Parathyroid adenoma (tissue), 2 donors: ENCODE measurements around the gene BCL11B.

ENCODE experiments used
- H2AFZ ChIP-seq: fragments of 300-600 bp; sonication (generic); one replicate; pipeline ENCODE4 v1.7.0; 2017; ENCODE audit warnings: antibody characterized with exemption, mild to moderate bottlenecking
- H3K27ac ChIP-seq: fragments of 300-600 bp; sonication (generic); one replicate; pipeline ENCODE4 v1.7.0; 2017
- H3K27me3 ChIP-seq: fragments of 300-600 bp; sonication (generic); one replicate; pipeline ENCODE4 v1.7.0; 2017; ENCODE audit warnings: low read length; ENCODE audit not compliant: control insufficient read depth, insufficient read depth
- H3K36me3 ChIP-seq: fragments of 300-600 bp; sonication (generic); one replicate; pipeline ENCODE4 v1.7.0; 2017; ENCODE audit warnings: low read length; ENCODE audit not compliant: control insufficient read depth, insufficient read depth
- H3K4me1 ChIP-seq: fragments of 300-600 bp; sonication (generic); one replicate; pipeline ENCODE4 v1.7.0; 2017; ENCODE audit warnings: control low read depth
- H3K4me2 ChIP-seq: fragments of 300-600 bp; sonication (generic); one replicate; pipeline ENCODE4 v1.7.0; 2017; ENCODE audit warnings: low read length
- H3K4me3 ChIP-seq: fragments of 300-600 bp; sonication (generic); one replicate; pipeline ENCODE4 v1.7.0; 2017; ENCODE audit warnings: low read depth, low read length
- H3K79me2 ChIP-seq: fragments of 300-600 bp; sonication (generic); one replicate; pipeline ENCODE4 v1.7.0; 2017; ENCODE audit warnings: control low read depth
- H3K9ac ChIP-seq: fragments of 300-600 bp; sonication (generic); one replicate; pipeline ENCODE4 v1.7.0; 2017; ENCODE audit warnings: mild to moderate bottlenecking
- H3K9me3 ChIP-seq: fragments of 300-600 bp; sonication (generic); one replicate; pipeline ENCODE4 v1.7.0; 2017; ENCODE audit warnings: low read length; ENCODE audit not compliant: control insufficient read depth
- TF ChIP-seq, protein P1 (sequence below): fragments of 300-600 bp; sonication (generic); IDR thresholded peaks from one replicate; pipeline ENCODE4 v1.7.0; 2017; ENCODE audit warnings: antibody characterized with exemption, mild to moderate bottlenecking
- donor health status: primary hyperparathyroidism.

Gene BCL11B

GRCh38 chr14:99245564-99246511, 26.2 kb downstream of the BCL11B start:
- H3K4me3 ChIP-seq = no peak overlapping the region
- H3K27ac ChIP-seq = no peak overlapping the region
- H3K9ac ChIP-seq = no peak overlapping the region
- H3K27me3 ChIP-seq = no peaks in the 10 kb centered on the region
- no peak overlapping the region for H3K4me2 ChIP-seq
- H3K4me1 ChIP-seq = no peaks in the 10 kb centered on the region
- H3K79me2 ChIP-seq = no peaks in the 10 kb centered on the region
- no peaks in the 10 kb centered on the region for H3K36me3 ChIP-seq
- TF ChIP-seq, protein P1, sequence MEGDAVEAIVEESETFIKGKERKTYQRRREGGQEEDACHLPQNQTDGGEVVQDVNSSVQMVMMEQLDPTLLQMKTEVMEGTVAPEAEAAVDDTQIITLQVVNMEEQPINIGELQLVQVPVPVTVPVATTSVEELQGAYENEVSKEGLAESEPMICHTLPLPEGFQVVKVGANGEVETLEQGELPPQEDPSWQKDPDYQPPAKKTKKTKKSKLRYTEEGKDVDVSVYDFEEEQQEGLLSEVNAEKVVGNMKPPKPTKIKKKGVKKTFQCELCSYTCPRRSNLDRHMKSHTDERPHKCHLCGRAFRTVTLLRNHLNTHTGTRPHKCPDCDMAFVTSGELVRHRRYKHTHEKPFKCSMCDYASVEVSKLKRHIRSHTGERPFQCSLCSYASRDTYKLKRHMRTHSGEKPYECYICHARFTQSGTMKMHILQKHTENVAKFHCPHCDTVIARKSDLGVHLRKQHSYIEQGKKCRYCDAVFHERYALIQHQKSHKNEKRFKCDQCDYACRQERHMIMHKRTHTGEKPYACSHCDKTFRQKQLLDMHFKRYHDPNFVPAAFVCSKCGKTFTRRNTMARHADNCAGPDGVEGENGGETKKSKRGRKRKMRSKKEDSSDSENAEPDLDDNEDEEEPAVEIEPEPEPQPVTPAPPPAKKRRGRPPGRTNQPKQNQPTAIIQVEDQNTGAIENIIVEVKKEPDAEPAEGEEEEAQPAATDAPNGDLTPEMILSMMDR = no peak
- H2AFZ ChIP-seq = no peak overlapping the region
- H3K9me3 ChIP-seq = no peaks in the 10 kb centered on the region

DNA sequence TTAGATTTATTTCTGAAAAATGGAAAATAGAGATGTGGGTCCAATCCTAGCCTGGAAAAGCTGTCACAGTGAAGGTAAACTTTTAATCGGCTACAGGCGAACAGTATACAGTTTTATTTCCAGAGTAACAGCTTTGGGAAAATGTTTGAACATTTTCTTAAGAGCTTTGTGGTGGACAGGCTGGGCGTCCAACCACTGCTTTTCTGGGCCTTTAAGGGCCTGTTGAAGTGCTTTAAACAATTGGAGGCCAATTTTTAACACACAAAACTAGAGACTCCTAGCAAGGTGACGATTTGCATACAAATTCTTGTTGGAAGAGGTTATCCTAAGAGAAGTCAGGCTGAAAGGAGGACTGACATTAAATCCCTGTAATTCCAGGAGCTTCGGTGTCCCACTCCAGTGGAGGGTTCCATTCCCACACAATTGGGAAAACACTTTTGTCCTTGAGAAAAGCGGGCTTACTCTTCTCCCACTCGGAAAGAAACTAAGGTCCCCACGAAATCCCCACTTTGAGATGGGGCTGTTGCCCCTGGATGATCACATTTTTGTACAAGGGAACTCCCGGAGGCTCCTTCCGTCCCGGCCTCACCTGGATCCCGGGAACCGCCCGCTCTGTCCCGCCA, 26.9 kb downstream of the BCL11B start:
- Histone ChIP-seq H3K36me3 (no peaks in the 10 kb centered on the region), H3K79me2 (no peaks in the 10 kb centered on the region), H3K4me2 (no peak overlapping the region), H2AFZ (no peak overlapping the region), H3K9ac (no peak overlapping the region), H3K27ac (no peak overlapping the region), H3K27me3 (no peaks in the 10 kb centered on the region), H3K4me1 (no peaks in the 10 kb centered on the region), H3K4me3 (no peak overlapping the region), H3K9me3 (no peaks in the 10 kb centered on the region)
- TF ChIP-seq, protein P1 = no peak

DNA sequence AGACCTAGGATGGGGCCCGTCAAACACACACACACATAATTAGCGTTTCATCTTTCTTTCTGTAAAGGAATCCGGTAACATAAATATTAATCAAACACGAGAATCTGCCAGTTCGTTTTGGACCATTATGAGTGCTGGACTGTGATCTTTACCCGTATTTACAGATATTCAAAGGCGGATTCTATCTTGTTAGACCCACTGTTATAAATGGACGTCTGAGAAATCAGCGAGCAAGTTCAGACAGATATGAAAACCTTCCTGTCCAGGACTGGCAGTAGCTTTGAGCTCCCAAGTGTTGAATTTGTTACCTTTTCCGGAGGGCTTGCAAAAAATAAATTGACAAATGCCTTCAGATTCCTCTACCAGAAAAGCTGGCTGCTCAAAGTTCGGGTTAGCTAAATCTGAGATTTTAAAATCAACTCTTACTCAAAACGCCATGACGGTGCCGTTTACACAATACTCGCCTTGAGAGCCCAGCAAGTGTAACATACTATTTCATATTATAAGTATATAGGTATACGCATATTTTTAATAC, 27.6 kb downstream of the BCL11B start:
- no peaks in the 10 kb centered on the region for H3K36me3 ChIP-seq
- H3K4me2 ChIP-seq = no peak overlapping the region
- no peaks in the 10 kb centered on the region for H3K4me1 ChIP-seq
- H3K9me3 ChIP-seq = no peaks in the 10 kb centered on the region
- H3K4me3 ChIP-seq = no peak overlapping the region
- no peak overlapping the region for H2AFZ ChIP-seq
- H3K27me3 ChIP-seq = no peaks in the 10 kb centered on the region
- H3K27ac ChIP-seq = no peak overlapping the region
- H3K9ac ChIP-seq = no peak overlapping the region
- TF ChIP-seq, protein P1 = no peak
- no peaks in the 10 kb centered on the region for H3K79me2 ChIP-seq

DNA sequence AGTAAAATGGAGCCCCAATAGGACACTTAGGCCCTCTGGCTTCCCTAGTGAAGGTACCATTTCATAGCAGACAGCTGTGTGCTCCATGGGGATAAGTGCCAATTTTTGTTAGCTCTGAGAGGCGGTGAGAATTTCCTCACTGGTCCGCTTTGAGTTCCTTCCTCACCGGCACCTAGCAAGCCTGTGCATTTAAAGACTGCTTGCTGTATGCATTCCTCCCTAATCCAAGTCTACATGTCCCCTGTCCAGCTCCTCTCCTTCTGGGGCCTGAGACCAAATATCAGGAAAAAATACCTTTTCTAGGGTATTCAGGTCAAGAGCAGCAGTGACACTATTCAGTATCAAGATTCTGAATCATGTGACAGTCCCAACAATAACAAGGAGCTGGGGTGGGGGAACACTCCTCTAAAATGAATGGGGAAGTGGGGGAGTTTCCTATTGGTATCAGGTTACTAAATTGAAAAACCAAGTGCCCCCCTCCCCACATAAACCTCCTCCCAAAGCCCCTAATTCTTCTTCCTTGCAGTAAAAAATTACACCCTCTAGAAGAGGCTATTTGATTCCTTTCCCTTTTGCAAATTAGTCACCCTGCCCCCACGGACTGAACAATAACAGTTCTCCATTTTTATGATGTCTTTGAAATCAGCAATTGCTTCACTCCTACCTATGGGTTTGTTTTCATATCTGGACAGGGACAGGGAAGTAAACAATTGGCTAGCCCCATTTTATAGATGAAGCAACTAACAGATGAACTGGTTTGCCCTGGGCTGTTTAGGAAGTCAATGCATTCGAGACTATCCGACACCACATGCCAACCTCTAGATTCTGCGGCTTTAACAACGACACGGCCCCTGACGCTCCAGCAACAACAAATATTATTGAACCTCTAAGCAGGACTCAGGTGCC, 28.9 kb downstream of the BCL11B start:
- Histone ChIP-seq H2AFZ (no peak overlapping the region), H3K79me2 (no peaks in the 10 kb centered on the region), H3K27ac (no peak overlapping the region), H3K4me2 (no peak overlapping the region), H3K9ac (no peak overlapping the region), H3K4me1 (no peaks in the 10 kb centered on the region), H3K9me3 (no peaks in the 10 kb centered on the region), H3K27me3 (no peaks in the 10 kb centered on the region), H3K36me3 (no peaks in the 10 kb centered on the region), H3K4me3 (no peak overlapping the region)
- TF ChIP-seq, protein P1 = no peak
